GM21528 (cell line): ENCODE measurements around the gene PSMB11.

ENCODE experiments used
- ATAC-seq: cut with Tn5 transposase; IDR thresholded peaks from one replicate; pipeline ENCODE4 v1.9.1; 2021; ENCODE audit warnings: mild to moderate bottlenecking, moderate library complexity; ENCODE audit not compliant: unreplicated experiment, low FRiP score

The PSMB11 gene

DNA sequence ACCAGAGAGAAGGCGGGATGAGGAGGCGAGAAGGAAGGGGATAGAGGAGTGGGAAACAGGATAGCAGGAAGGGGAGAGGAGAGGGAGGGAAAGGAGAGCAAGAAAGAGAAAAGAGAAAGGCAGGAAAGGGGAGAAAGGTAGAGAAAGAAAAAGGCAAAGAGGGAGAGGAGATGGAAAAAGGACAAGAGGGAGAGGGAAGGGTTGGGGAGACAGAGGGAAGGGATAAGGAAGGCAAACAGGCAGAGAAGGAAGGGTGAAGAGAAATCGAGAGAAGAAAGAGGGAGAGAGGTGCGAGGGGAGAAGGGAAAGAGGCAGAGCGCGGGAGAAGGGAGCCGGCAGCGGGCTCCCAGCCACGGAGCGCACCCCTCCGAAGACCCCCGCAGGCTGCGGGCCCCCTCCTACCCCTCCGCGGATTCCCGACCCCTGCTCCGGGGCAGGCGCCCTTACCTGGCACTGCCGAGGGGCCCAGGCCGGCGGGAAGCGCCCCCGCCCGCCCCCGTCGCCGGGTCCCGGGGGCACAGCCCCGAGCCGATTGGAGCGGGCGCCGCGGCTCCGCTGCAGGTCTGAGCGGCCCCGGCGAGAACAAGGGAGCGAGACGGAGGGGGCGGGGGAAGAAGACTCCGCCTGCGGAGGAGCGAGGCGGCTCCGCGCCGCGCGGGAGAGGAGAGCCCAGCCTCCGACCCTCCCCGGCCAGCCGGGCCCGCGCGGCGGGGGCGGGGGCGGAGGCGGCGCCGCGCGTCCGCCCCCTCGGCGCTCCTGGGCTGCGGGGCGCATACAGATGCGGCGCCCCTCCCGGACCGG, 15.1 kb downstream of the PSMB11 start, which contains the start of gene CDH24:
CDH24 (minus strand) TSS at position 565 of the 801 bp plus-strand sequence. CDS start 1,787 bp downstream, outside the sequence.
- peak; percentile 52 for ATAC-seq

DNA sequence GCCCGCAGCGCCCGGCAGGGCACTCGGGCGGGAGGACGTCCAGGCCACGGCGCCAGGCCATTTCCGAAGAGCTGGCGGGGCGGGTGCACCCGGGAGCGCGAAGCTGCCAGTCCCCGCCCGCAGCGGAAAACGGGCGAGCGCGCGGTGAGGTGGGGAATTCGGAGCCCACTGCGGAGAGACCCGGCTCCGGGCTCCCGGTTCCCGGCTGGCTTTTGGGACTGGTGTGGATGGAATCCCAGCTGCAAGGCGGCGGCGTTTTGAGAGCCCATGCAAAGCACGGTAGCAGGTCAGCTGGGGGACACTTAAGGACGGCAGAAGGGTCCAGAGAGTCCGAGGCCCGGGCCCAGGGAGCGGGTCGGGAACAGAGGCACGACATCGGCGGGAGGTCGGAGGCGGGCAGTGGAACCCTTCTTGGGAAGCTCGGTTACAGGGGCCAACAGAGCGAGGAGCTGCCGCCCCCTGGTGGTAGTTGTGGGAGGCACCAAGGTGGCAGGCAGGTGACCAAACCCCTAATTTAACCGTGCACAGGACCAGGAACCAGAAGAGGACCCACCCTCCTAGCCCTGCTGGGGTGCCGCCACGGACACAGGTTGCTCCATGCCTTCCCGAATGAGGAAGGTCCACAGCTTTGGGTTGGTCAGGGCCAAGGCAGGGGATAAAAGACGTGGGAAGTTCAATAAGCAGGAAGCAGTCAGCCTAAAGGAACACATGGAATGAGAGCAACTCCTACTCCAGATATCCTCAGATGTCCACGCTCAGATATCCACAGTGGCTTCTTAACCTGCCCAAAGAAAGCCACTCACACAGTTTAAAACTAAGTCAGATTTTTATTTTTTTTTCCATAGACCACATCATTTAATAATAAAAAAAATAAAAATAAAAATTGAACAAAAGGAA, 16.0 kb downstream of the PSMB11 start:
- peak; percentile 68 for ATAC-seq

DNA sequence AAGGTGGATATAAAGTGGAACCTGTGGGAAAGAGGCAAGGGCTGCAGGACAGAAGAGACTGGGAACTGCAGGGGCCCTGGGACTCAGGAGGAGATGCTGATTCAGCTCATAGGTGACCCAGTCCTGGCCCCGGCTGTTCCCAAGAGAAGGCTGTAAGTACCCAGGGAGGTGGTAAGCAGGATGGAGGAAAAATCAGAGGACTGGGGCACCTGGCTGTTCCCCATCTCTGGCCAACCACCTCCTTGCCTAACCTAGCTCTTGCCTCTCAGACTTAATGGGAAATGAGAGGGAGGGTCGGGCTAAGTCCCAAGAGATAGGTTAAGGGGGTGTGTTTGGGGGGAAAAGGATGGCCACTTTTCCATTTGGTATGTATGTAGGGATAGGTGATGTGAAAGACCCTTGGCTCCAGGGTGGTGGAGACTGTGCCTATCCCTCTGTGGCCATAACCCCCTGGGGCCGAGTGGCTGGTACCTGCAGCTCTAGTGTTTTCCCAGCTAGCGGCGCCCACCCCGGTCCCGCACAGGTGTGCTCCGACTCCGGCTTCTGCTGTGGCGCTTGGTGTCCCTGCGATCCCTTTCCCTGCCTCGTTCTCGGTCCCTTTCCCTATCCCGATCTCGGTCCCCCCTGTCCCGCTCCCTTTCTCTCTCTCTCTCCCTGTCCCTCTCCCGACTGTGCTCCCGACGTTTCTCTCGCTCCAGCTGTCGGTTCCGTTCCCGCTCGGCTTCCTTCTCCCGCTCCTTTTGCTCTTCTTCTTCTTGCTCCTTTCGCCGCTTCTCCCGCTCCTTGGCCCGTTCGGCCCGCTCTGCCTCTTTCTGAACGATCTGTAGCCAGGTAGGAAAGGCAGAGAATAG, 16.9 kb downstream of the PSMB11 start:
- no peak for ATAC-seq

DNA sequence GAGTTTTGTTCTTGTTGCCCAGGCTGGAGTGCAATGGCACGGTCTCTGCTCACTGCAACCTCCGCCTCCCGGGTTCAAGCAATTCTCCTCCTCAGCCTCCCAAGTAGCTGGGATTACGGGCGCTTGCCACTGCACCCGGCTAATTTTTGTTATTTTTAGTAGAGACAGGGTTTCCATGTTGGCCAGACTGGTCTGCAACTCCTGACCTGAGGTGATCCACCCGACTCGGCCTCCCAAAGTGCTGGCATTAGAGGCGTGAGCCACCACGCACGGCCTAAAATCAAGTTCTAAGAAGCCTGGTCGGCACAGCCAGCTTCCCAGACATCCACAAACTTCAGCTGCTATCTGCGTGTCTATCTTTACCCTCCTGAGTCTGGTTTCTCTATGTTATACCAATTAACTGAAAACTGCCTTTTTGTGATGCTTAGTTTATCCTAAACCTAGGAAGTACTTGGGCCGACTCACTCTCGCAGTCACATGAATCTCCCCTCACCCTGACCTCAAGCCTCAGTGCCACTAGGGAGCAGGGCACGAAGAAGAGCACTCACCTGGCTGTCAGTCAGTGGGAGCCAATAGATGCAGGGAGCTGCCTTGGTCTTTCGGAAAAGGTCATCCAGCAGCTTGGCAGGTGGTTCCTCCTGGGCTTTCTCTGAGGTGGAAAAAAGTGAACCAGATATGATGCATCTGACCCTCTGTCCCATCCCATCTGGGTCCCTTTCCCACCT, 18.7 kb downstream of the PSMB11 start:
- no peak for ATAC-seq

DNA sequence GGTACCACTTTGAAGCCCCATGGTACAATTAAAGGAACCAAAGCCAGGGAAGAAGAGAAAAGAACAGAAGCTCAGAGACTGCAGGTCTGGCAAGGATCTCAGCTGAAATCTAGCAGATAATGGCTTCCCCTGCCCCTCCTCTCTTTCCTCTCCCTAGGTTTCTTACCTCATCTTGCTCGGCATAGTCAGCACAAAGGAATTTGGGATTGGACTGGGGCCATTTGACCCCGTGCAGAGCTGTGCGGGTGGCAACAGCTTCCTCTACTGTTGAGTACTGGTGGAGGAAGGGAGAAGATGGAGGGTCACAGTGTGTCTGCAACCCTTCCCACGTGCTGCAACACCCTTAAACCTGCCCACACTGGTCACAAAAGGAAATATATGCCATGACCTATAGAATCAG, 20.0 kb downstream of the PSMB11 start:
- ATAC-seq, result no peak

DNA sequence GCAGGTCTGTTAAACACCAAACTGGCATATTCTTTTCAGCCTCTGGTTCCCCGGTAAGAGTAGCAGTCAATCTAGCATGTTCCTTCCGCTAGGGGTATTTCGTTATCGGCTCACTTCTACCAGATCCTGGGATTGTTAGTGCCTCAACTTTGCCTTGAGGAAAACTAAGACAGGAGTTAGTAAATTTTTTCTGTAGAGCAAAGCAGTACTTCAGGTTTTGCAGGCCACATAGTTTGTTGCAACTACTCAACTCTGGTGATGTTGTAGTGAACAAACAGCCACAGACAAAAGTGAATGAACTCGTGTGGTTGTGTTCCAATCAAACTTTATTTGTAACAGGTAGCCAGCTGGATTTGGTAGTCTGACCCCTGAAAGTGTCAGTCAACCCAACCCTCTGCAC, 21.6 kb downstream of the PSMB11 start:
- no peak for ATAC-seq

DNA sequence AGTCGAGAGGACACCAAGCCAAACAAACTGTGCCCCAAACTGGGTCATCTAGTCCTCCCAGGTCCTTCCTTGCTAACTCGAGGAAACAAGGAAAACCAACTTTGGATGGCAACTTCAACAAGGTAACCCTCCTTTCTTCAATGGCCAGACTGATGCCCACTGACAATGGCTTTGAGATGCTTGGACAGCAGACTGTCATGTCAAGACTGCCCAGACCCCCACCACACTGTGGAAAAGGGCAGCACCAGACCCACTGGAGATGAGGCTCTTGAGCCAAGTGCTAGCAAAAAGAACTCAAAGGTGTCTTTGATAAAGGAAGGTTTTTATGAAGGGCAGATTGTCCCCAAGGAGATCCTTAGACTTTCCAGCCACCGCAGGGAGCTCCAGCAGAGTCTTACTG, 24.4 kb downstream of the PSMB11 start:
- no peak for ATAC-seq

DNA sequence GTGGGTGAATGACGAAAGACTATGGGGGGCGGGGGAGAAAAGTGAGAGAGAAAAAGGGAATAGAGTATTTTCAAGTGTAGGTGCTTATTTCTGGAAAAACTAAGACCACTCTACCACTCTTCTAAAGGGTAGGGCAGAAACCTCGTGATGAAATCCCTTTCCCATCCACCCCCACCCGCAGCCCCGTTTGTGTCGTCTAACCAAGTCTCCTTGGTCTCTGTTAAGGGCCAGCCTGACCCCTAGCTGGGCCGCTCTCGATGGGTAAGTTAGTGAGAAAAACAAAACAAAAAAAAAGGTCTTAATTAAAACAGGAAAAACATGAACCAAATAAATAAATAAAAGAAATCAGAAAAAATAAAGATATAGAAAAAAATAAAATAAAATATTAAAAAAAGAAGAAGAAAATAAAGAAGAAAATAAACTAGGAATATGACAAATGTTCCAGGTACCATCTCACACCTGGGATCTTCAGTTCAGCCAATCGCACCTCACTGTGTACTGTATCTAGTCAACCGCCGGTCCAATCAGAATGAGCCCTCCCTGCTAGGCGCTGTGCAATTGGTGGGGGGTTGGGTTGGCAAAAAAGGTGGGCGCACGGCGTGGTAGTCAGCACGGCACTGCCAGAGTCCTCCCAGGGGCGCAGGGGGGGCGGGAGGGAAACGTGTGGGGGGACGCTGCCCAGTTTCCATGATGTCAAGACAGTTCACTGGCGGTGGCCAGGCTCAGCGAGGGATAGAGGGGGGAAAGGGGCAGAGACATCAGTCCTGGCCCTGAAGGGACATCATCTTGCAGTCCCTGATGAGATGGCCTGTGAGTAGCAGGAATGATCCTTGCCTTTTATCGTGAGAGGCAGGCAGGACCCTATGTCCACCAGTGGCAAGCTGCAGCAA, 25.1 kb downstream of the PSMB11 start:
- no peak for ATAC-seq

DNA sequence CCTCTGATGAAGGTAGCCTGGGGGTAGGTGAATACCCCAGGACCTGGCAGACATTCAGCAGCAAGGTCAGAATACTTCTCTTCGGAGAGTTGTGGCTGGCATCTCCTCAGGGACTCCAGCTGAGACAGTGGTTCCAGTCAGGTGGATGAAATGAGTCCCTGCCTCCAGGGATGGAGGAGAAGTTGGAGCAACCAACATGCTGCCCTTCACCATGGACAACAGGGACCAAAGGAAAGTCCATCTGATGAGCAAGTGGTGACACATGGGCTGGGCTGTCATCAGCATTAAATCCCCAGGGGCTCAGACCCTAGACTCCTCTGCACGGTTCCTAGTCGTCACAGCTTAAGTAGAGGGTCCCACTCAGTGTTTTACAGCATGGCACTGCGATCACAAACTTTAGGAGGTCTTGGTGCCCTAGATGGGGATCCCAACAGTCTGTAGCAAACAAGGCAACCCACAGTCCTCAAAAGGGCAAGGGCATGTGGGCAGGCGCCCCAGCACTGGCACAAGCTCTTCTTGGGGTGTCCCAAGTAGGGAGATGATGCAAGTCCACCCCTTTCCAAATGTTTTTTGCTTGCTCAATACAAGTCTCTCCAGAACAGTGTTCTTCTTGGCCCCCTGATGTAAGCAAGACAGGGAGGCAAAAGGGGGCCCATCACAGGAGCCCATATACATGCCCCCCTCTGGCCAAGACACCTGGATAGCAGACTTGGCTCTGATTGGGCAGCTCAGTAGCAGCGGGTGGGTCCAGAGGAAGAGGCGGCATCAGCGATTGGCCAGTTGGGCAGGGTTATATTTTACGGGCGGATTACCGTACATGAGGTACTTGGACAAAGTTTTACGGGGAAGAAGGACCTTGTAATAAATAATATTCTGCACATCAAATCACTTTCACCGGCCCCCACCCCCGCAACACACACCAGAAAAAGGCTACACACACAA, 26.1 kb downstream of the PSMB11 start:
- ATAC-seq, result no peak

DNA sequence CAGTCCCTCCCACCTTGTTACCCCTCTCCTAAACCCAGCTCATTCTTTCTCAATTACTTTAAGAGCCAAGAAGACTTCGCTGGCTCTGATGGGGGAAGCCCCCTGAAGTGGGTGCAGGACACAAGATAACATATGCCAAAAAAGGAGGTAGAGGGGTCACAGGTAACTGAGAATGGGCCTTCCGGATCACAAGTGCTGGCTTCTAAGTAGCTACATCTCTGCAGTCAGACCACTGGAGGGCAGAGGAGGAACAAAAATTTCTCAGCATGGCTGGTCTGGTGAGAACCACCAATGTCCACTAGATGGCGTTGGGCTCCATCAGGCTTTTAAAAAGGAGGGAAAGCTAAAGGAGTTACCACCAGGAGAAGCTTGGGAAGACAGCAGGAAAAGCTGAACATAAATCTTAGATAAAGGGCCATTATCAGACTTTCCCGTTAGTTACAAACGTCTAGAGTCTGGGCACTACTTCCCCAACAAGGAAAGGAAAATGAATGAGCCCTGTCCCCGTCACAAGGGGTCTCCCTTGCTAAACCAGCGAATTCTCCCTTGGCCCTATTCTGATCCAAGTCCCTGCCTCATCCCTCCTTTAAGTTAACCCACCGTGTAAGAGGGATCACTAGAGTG, 26.9 kb downstream of the PSMB11 start:
- no peak for ATAC-seq

DNA sequence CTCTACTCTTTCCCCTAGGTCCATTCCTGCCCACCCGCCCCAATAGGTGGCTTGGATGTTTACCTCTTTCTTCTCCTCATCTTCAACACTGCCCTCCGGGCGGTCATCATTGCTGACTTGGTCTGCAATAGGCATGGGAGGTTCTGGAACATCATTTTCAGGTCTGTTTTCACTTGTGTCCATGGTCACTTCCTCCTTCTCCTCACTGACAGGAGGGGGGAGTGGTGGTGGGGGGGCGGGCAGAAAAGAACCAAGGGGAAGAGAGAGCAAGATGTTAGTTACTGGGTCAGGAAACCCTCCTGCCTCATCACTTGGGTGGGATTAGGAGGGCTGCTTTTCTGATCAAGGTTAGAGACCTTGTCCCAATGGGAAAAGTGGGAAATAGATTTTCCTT, 27.4 kb downstream of the PSMB11 start:
- no peak for ATAC-seq

DNA sequence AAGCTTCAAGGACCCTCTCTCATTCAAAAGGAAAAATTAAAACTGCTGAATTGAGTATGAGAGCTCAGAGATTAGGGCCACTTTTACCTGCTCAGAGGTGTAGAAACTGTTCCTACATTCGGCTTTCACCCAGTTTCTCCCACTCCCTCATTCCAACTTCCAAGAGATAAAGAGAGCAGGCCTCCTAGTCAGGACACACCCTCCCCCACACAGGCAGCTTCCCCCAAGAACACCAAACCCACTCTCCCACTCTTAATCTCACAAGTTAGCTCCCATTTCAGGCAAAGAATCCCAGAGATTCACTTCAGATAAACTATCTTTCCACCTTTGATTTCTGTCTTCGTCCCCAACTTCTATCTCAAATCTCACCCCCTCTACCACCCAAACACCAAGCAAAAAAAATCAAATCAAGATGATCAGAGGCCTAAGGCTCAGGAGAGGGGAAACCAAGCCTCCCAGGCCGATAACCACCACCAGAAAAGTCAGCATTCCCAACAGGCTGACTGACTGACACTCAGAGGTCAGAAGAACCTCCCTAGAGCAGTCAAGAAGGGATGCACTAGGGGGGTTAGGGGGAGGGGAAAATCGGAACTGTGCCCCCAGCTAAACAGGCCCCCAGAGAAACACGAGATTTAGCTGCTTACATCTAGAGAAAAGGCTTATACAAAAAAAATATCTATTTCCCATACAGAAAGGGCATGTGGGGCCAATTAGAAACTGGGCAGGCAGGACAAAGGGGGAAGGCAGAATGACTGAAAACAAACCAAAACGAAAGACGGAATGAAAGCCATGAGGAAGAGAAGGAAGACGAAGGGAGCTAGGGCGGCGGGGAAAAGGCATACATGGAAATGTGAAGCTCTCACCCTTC, 28.5 kb downstream of the PSMB11 start:
- ATAC-seq, result no peak

DNA sequence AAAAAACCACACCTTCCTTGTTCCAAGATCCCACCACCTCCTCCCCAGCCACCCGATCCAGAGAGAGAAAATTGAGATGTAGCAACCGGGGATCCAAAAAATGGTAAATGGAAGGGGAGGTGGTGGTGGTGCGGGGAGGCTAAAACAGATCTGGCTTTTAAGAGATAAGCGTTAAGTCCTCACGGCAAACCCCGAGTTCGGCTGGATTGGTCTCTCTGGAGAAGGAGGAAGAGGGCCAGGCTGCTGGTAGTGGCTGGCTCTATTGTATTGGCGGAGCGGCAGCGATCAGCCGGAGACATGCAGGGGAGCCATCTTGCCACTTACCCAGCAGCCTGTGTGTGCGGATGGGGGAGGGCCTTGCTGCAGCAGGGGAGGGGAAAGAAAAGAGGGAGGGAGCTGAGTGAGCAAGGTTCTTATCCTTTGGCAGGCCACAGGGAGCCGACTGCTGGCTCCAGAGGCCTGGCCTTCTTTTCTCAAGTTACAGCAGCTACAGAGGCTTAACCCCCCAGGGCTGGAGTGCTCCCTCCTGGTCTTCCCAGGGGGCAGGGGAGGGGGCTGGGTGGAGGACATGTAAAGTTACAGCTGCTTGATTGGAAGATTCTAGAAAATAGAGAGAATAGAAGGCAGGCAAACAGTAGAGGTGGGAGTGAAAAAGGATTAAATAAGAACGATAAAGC, 29.4 kb downstream of the PSMB11 start:
- ATAC-seq, result peak; percentile 89

DNA sequence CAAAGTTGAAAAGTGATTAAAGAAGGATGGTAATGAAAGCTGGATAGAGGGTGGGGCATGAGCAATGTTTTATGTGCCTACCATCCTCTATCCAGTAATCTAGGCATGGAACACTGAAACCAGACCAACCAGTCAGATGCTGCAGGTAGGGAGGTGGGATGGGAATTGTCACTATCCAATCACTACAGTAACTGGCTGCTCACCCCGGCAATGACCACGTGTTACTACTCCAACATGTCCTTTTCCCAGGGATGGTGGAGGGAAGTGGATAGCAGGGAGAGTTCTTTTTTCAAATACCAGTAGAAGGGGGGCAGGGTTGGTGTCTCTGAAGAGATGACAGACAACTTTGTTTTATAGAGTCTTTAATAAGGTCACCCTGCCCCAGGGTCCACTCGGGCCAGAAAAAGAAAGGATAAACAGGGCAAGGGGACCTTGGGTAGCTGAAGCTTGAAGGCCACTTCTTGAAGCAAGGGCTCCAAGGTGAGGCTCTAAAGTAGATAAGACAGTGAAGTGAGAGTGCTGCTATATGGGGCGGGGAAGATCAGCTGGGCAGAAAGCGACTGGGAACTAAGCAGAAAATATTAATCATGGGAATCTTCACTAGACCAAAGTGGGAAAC, 30.0 kb downstream of the PSMB11 start:
- no peak for ATAC-seq

DNA sequence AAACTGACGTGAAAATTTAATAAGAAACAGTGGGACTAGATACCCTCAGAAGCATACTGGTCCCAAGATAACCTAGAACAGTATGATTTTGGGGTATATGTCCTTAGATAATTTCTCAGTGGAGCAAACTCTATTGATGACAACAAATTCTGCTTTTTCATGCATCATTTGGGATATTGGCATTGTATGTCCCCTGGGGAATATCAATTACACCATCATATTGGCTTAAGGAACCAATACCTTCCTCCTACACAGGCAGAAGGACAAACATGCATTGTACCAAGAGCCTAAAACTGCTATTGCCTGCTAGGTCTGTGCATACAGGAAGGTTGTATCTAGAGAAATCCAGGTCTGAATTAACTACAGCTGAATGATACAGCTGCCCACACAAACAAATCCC, 32.9 kb downstream of the PSMB11 start:
- no peak for ATAC-seq
